Measurements from ENCODE around the gene F11. TPM values are rescaled to one million over a fixed set of nuclear protein-coding genes. Genes with fewer than 3 reads are reported as not detected.
"Not testable (repeated sequence)": the region's sequence is repeated elsewhere in the genome, so short reads cannot be mapped to it uniquely, and the experiment has no call there.

F11 gene
- total and polyA plus RNA-seq, 7 donors: 0.08 to 0.22 (median 0.19) TPM; not detected in 4

GRCh38 chr4:186241616-186242015 is 24.4 kb upstream of the F11 start:
- H3K27me3 ChIP-seq (ENCODE audit: insufficient read depth in 3 of 3, low read length in 2 of 3): no peaks in the 10 kb centered on the region
- 86 to 91% (median 87%) methylated on average over 4 of the region's 4 CpGs for WGBS, 3 donors
- no peaks in the 10 kb centered on the region for H3K9me3 ChIP-seq
- peaks cover 0 to 5% of the 10 kb centered on the region in 2 donors for H3K36me3 ChIP-seq (ENCODE audit: insufficient read depth in 1 of 2, low read depth in 1 of 2)
- TF ChIP-seq CTCF (IDR thresholded peaks at IDR 0.05): no peak
- ATAC-seq: no peak
- H3K27ac ChIP-seq: no peak overlapping the region
- DNase-seq: no peak
- no peak overlapping the region for H3K4me3 ChIP-seq
- intact Hi-C loops (cut with DNase I): no loop called here
- H3K4me1 ChIP-seq: no peaks in the 10 kb centered on the region

- H3K4me3 ChIP-seq; H3K36me3 ChIP-seq (ENCODE audit: insufficient read depth in 1 of 2, low read depth in 1 of 2); H3K27ac ChIP-seq; H3K9me3 ChIP-seq; DNase-seq; H3K4me1 ChIP-seq; intact Hi-C loops (cut with DNase I); H3K27me3 ChIP-seq (ENCODE audit: insufficient read depth in 3 of 3, low read length in 2 of 3); ATAC-seq: not testable (repeated sequence)
- WGBS, 3 donors: 86 to 92% (median 89%) methylated on average over 10 of the region's 10 CpGs
These were observed 24.0 kb upstream of the F11 start for GRCh38 chr4:186242031-186242430.

GRCh38 chr4:186243331-186243730 is 22.7 kb upstream of the F11 start:
- Histone ChIP-seq H3K4me3 (no peak overlapping the region), H3K9me3 (no peaks in the 10 kb centered on the region), H3K27me3 (ENCODE audit: insufficient read depth in 3 of 3, low read length in 2 of 3) (no peaks in the 10 kb centered on the region), H3K4me1 (no peaks in the 10 kb centered on the region), H3K27ac (no peak overlapping the region), H3K36me3 (ENCODE audit: insufficient read depth in 1 of 2, low read depth in 1 of 2) (peaks cover 0 to 1% of the 10 kb centered on the region in 2 donors)
- intact Hi-C loops (cut with DNase I): no loop called here
- TF ChIP-seq CTCF (IDR thresholded peaks at IDR 0.05): no peak
- DNase-seq (no peak), ATAC-seq (no peak)
- 85 to 96% (median 94%) methylated on average over 2 of the region's 2 CpGs for WGBS, 3 donors

- DNase-seq (no peak), ATAC-seq (no peak)
- Histone ChIP-seq H3K4me3 (no peak overlapping the region), H3K9me3 (no peaks in the 10 kb centered on the region), H3K27ac (no peak overlapping the region), H3K27me3 (ENCODE audit: insufficient read depth in 3 of 3, low read length in 2 of 3) (no peaks in the 10 kb centered on the region), H3K4me1 (no peaks in the 10 kb centered on the region), H3K36me3 (ENCODE audit: insufficient read depth in 1 of 2, low read depth in 1 of 2) (no peaks in the 10 kb centered on the region)
- WGBS, 3 donors: 79 to 91% (median 84%) methylated on average over 5 of the region's 5 CpGs
- intact Hi-C loops (cut with DNase I): no loop called here
- TF ChIP-seq CTCF (IDR thresholded peaks at IDR 0.05): no peak
These were observed 21.2 kb upstream of the F11 start for GRCh38 chr4:186244835-186245234.

- ATAC-seq; intact Hi-C loops (cut with DNase I); H3K4me1 ChIP-seq; H3K27me3 ChIP-seq (ENCODE audit: insufficient read depth in 3 of 3, low read length in 2 of 3); H3K27ac ChIP-seq; DNase-seq; H3K9me3 ChIP-seq; H3K4me3 ChIP-seq: not testable (repeated sequence)
- peaks cover 6 to 17% of the 10 kb centered on the region in 2 donors for H3K36me3 ChIP-seq (ENCODE audit: insufficient read depth in 1 of 2, low read depth in 1 of 2)
- WGBS, 3 donors: 85 to 92% (median 86%) methylated on average over 9 of the region's 9 CpGs
These were observed 18.8 kb upstream of the F11 start for GRCh38 chr4:186247062-186247752.

- Histone ChIP-seq H3K27ac (no peak overlapping the region), H3K9me3 (no peaks in the 10 kb centered on the region), H3K36me3 (ENCODE audit: insufficient read depth in 1 of 2, low read depth in 1 of 2) (peaks cover 6 to 17% of the 10 kb centered on the region in 2 donors), H3K4me3 (no peak overlapping the region), H3K4me1 (no peaks in the 10 kb centered on the region), H3K27me3 (ENCODE audit: insufficient read depth in 3 of 3, low read length in 2 of 3) (no peaks in the 10 kb centered on the region)
- no peak for DNase-seq
- intact Hi-C loops (cut with DNase I): no loop called here
- no peak for TF ChIP-seq CTCF (IDR thresholded peaks at IDR 0.05)
- WGBS, 3 donors: 72 to 80% (median 76%) methylated on average over 1 of the region's 1 CpG
- no peak for ATAC-seq
These were observed 17.3 kb upstream of the F11 start for GRCh38 chr4:186248643-186249042.

All from psoas muscle (tissue), 8 donors.